IPS DF 6.9 (cell line): ENCODE results near the gene MAD2L1BP.
"Not testable (repeated sequence)": the region's sequence is repeated elsewhere in the genome, so short reads cannot be mapped to it uniquely, and the experiment has no call there.

Experiments used
- DNase-seq: peaks from one replicate; pipeline ENCODE4 v3.0.0-alpha.2; 2013; ENCODE audit warnings: low read depth, low spot score
- H3K27ac ChIP-seq: one replicate; pipeline ENCODE4 v1.5.1; 2013; ENCODE audit warnings: low read length, control low read depth
- H3K27me3 ChIP-seq: 2 replicates; pipeline ENCODE4 v1.6.1; 2013; ENCODE audit warnings: mild to moderate bottlenecking, low read length; ENCODE audit not compliant: control insufficient read depth, insufficient read depth
- H3K36me3 ChIP-seq: 2 replicates; pipeline ENCODE4 v1.6.1; 2013; ENCODE audit warnings: low read length; ENCODE audit not compliant: control insufficient read depth, insufficient read depth
- H3K4me1 ChIP-seq: 2 replicates; pipeline ENCODE4 v1.6.1; 2013; ENCODE audit warnings: low read length; ENCODE audit not compliant: control insufficient read depth, insufficient read depth
- H3K4me3 ChIP-seq: 2 replicates; pipeline ENCODE4 v1.5.1; 2013; ENCODE audit warnings: mild to moderate bottlenecking, low read length
- H3K9me3 ChIP-seq: 2 replicates; pipeline ENCODE4 v1.6.1; 2013; ENCODE audit warnings: low read length, inconsistent platforms; ENCODE audit not compliant: control insufficient read depth, insufficient read depth
- WGBS: extraction: QIAGEN DNeasy Blood & Tissue Kit; methylation state at CpG from one replicate; pipeline ENCODE4 v1.1.7; 2013; ENCODE audit warnings: mixed read lengths, missing lambda C conversion rate; ENCODE audit not compliant: insufficient read length, insufficient coverage; 5-methylcytosine and 5-hydroxymethylcytosine counted together

The MAD2L1BP gene

GRCh38 chr6:43635387-43636307, at the start of gene MAD2L1BP:
MAD2L1BP (plus strand) TSS chr6:43635840; CDS start chr6:43635876, 36 bp downstream.
- peak; percentile 29 for DNase-seq
- H3K27me3 ChIP-seq: no peaks in the 10 kb centered on the region
- peaks cover 9% of the 10 kb centered on the region for H3K36me3 ChIP-seq
- H3K9me3 ChIP-seq: no peaks in the 10 kb centered on the region
- no peak within 1 kb of the TSS for H3K27ac ChIP-seq
- peak within 1 kb of the TSS; percentile 83 for H3K4me3 ChIP-seq
- no CpG with 5 or more reads among the region's 48 CpGs for WGBS
- peaks cover 4% of the 10 kb centered on the region for H3K4me1 ChIP-seq

GRCh38 chr6:43588194-43588593, 47.4 kb upstream of the MAD2L1BP start:
- peaks cover 2% of the 10 kb centered on the region; the same call in 1 of the 2 replicates for H3K27me3 ChIP-seq
- H3K9me3 ChIP-seq: no peaks in the 10 kb centered on the region
- no peak overlapping the region for H3K4me3 ChIP-seq
- no peak for DNase-seq
- peaks cover 10% of the 10 kb centered on the region; the same call in 1 of the 2 replicates for H3K36me3 ChIP-seq
- H3K4me1 ChIP-seq: no peaks in the 10 kb centered on the region
- H3K27ac ChIP-seq: no peak overlapping the region
- WGBS: no CpG with 5 or more reads among the region's 5 CpGs

GRCh38 chr6:43589564-43589963, 46.1 kb upstream of the MAD2L1BP start:
- not testable (repeated sequence) for H3K36me3 ChIP-seq, H3K27ac ChIP-seq, H3K4me3 ChIP-seq, DNase-seq, H3K27me3 ChIP-seq, H3K9me3 ChIP-seq, H3K4me1 ChIP-seq
- WGBS: no CpG with 5 or more reads among the region's 1 CpG

GRCh38 chr6:43593938-43594337, 41.7 kb upstream of the MAD2L1BP start:
- DNase-seq: no peak

GRCh38 chr6:43600595-43600994, 35.0 kb upstream of the MAD2L1BP start:
- no peaks in the 10 kb centered on the region for H3K9me3 ChIP-seq
- DNase-seq: no peak
- no peaks in the 10 kb centered on the region for H3K27me3 ChIP-seq
- no CpG with 5 or more reads among the region's 2 CpGs for WGBS
- H3K36me3 ChIP-seq: no peaks in the 10 kb centered on the region
- H3K27ac ChIP-seq: no peak overlapping the region
- no peaks in the 10 kb centered on the region for H3K4me1 ChIP-seq
- no peak overlapping the region for H3K4me3 ChIP-seq

More at GRCh38 chr6:43593938-43594337, 41.7 kb upstream of the MAD2L1BP start:
- Histone ChIP-seq H3K27me3 (no peaks in the 10 kb centered on the region), H3K9me3 (no peaks in the 10 kb centered on the region), H3K27ac (no peak overlapping the region), H3K36me3 (no peaks in the 10 kb centered on the region), H3K4me3 (no peak overlapping the region), H3K4me1 (no peaks in the 10 kb centered on the region)
- WGBS: no CpG with 5 or more reads among the region's 1 CpG

GRCh38 chr6:43604174-43604573, 31.5 kb upstream of the MAD2L1BP start:
- Histone ChIP-seq H3K27me3 (no peaks in the 10 kb centered on the region), H3K27ac (no peak overlapping the region), H3K4me3 (no peak overlapping the region), H3K4me1 (no peaks in the 10 kb centered on the region), H3K9me3 (no peaks in the 10 kb centered on the region), H3K36me3 (no peaks in the 10 kb centered on the region)
- DNase-seq: no peak
- no CpG with 5 or more reads among the region's 2 CpGs for WGBS

GRCh38 chr6:43606019-43606418, 29.6 kb upstream of the MAD2L1BP start:
- Histone ChIP-seq H3K4me1 (no peaks in the 10 kb centered on the region), H3K9me3 (no peaks in the 10 kb centered on the region), H3K36me3 (no peaks in the 10 kb centered on the region; the same call in 1 of the 2 replicates), H3K27me3 (no peaks in the 10 kb centered on the region), H3K27ac (no peak overlapping the region), H3K4me3 (no peak overlapping the region)
- WGBS: no CpG with 5 or more reads among the region's 2 CpGs
- DNase-seq: no peak

GRCh38 chr6:43608310-43608763, 27.3 kb upstream of the MAD2L1BP start:
- WGBS: no CpG with 5 or more reads among the region's 5 CpGs
- peak; percentile 45 for DNase-seq
- Histone ChIP-seq H3K9me3 (no peaks in the 10 kb centered on the region), H3K4me3 (no peak overlapping the region), H3K27ac (no peak overlapping the region), H3K36me3 (no peaks in the 10 kb centered on the region; the same call in 1 of the 2 replicates), H3K27me3 (no peaks in the 10 kb centered on the region), H3K4me1 (no peaks in the 10 kb centered on the region)

- Histone ChIP-seq H3K36me3 (no peaks in the 10 kb centered on the region; the same call in 1 of the 2 replicates), H3K27me3 (no peaks in the 10 kb centered on the region), H3K9me3 (no peaks in the 10 kb centered on the region), H3K4me1 (no peaks in the 10 kb centered on the region), H3K27ac (no peak overlapping the region), H3K4me3 (no peak overlapping the region)
- WGBS: no CpG with 5 or more reads among the region's 1 CpG
- DNase-seq: no peak
Measured at GRCh38 chr6:43608807-43609206, 26.8 kb upstream of the MAD2L1BP start.

- H3K27me3 ChIP-seq: no peaks in the 10 kb centered on the region
- no peak for DNase-seq
- no peaks in the 10 kb centered on the region for H3K9me3 ChIP-seq
- no peaks in the 10 kb centered on the region; the same call in 1 of the 2 replicates for H3K36me3 ChIP-seq
- no CpG with 5 or more reads among the region's 1 CpG for WGBS
- H3K4me1 ChIP-seq: no peaks in the 10 kb centered on the region
- no peak overlapping the region for H3K4me3 ChIP-seq
- H3K27ac ChIP-seq: no peak overlapping the region
Measured at GRCh38 chr6:43609402-43609801, 26.2 kb upstream of the MAD2L1BP start.
